Activated CD4-positive, alpha-beta T cell treated with anti-CD3 and anti-CD28 coated beads, Interleukin-2, amount 50 U/mL, for 4 hours (primary cell): Measurements from ENCODE around the gene LDLRAD4.

Experiments
- DNase-seq, 2 experiments: peaks; one replicate each; pipeline ENCODE4 v3.0.0-alpha.2; 2020

LDLRAD4 gene

DNA sequence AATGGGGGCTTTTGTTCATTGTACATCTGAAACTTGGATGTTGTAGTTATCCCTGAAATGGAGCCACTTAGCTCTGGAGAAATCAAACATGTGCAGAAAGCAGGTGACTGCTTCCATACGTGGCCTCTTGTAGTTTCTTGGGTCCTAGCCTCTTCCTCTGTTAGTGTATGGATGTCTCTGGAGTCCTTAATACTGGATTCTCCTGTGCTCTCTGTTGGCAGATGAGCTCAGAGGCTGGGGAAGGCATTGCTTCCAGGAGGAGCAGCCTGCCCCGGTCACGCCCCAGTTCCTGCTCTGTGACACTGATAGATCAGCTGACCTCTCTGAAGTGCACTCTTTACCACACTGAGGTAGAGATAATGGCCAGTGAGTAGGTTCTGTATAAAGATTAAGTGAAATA is 176.2 kb downstream of the LDLRAD4 start:
- DNase-seq: no peak

DNA sequence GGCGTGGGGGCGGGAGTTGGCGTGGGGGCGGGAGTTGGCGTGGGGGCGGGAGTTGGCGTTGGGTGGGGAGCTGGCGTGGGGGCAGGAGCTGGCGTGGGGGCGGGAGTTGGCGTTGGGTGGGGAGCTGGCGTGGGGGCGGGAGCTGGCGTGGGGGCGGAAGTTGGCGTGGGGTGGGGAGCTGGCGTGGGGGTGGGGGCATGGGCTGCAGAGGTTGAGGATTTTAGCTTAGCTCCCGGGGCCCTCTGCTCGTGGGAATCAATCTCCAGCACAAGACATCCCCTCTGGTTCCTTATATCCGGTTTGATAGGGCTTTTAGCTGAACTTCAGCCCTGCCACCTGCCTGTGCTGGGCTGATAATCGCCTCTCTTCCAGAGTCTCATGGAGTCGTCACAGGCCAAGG is 177.0 kb downstream of the LDLRAD4 start:
- no peak for DNase-seq

DNA sequence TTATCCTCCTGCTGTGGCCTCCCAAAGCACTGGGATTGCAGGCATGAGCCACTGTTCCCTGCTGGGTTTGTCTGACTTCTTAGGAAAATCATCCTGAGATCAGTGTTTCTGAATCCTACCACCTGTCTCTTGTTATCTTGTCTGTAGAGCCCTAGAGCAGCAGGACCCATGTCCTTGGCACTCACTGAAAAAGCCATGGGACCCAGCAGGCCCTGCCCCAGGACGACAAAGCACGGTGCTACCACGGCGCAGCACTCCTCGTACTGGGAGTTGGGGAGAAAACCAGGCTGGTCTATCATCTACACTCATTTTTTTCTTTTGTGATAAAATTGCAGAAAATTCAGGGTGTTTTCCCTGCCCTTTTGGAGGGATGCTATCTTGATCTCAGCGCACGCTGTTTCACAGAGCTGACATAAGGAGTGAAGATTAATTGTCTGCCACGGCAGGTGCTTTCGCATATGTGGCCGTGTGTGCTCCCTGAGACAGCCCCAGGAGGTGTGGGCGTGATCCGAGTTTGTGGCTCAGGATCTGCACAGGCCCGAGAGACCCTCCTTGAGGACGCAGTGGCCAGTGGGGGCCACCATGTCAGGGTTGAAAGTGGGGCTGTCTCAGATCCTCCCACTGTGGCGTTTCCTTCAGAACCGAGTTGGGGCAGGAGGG is 179.1 kb downstream of the LDLRAD4 start:
- DNase-seq: no peak

DNA sequence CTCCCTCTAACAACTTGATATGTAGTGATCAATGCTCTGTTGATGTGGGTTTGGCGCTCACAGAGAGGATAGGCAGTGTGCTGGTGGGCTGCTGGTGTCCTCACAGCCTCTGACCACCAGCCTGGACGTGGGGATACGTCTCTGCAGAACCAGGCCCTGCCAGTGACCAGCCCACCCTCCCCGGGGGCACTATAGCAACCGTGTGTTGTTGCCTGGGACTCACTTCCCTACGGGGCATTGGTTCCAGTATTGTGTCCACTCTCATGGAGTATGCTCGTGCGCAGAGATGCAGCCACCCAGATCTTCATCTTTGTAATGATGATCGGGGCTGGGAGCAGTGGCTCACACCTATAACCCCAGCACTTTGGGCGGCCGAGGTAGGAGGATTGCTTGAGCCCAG is 180.1 kb downstream of the LDLRAD4 start:
- no peak for DNase-seq

DNA sequence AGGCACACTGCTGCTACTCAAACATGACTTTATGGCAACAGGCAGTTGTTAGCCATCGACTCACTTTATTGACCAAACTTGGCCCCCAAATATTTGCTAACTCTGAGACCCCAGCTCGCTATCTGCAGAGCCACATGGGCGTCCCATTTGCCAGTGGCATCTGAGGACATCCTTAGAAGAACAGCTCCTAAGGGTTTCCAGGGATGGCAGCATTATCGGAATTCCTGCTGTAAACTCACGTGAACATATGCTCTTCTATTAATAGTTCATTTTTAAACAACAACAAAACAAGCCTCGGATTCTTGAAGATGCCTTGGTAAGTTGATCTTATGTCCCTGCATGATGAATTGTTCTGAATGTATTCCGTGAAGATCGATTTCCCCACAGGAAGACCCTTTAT is 181.0 kb downstream of the LDLRAD4 start:
- DNase-seq: no peak

DNA sequence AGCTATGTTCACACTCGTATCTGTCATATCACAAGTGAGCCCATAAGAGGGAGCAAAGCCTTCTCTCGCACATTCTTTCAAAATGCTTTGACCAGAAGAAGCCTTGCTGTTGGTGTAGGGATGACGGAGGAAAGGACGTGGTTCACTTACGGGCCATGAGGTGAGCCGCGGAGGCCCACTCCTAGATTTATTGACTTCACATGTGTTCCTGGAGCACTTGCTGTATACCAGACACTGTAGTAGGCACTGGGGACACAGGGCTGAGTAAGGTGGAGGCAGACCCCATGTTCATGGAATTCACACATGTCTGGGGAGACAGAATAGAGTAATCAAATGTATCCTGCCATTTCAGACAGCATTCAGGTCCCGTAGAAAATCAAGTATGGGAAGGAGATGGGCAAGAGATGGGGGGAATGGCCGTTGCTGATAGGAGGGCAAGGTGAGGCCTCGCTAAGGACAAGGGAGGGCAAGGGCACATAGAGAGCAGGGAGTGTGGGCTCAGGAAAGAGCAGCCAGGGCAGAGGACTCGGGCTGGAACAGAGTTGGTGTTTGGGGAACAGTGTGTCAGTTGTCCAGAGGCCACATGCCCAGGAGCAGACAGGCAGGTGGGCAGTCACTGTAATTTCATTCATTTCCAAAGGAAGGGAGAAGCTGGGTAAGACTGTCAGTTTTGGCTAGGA is 182.2 kb downstream of the LDLRAD4 start:
- DNase-seq: no peak

DNA sequence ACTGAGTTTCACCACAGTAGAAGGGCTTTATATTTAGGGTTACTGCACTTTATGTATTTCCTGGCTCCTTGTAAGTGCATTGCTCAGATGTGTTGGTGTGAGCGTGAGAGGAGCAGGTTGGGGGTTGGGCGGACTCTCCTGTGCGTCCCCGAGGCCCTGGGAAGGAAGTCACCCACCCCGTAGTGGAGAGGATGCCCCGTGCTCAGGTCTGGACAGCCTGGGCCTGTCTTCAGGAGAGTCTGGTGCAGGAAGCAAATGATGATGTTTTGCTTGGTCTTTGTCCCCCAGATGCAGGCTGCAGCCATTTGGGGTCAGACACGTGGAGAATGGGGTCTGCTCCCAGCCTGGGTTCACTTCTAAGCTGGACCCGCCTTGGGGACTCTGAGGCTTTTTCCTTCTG is 182.8 kb downstream of the LDLRAD4 start:
- DNase-seq: no peak

DNA sequence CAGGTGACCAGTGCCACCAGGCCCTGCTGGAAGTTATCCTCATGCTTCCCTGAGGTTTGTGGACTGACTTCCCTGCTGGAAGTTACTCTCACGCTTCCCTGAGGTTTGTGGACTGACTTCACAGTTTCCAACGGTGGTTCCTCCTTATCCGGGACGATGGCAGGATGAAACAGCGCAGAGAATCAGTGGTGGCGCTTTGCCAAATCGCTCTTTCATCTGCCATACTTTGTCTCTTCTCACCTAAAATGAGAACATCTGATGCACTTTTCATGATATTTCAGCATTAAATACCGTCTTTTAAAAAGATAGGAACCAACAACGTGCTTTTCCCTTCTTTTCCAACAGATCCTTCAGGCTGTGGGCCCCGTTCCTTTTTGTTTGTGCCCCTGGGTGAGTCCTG is 183.3 kb downstream of the LDLRAD4 start:
- no peak for DNase-seq

DNA sequence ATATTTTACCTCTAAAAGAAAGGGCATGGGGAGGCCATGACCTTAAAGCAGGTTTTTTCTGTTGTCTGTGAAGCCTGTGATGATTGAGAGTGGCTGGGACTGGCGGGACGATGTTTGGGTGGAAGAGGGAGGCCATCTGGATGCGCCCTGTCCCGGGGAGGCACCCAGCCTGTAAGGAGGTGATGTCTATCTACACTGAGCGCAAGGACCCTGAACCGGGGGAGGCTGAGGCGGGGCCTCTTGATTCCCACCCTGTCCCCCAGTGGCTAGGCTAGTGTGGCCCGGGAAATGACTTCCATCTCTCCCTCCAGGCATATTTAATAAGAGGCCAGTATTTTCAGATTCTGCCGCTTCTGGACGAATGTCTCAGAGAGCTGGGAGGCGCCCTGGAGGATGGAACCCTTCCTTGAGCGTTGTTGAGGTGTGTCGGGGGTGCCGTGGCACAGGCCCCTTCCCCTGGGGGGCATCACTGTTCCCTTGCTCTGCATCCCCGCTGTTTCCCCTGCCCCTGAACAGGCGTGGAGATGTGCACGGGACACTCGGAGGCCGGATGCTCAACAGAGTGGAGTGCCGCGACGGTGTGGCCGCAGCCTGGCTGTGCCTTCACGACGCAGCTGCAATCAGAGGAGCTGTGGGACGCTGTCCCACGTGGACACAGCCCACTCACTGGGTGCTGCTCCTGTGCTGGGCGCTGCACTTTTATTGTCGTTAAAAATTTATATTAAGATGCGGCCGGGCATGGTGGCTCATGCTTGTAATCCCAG is 185.4 kb downstream of the LDLRAD4 start:
- DNase-seq: no peak

DNA sequence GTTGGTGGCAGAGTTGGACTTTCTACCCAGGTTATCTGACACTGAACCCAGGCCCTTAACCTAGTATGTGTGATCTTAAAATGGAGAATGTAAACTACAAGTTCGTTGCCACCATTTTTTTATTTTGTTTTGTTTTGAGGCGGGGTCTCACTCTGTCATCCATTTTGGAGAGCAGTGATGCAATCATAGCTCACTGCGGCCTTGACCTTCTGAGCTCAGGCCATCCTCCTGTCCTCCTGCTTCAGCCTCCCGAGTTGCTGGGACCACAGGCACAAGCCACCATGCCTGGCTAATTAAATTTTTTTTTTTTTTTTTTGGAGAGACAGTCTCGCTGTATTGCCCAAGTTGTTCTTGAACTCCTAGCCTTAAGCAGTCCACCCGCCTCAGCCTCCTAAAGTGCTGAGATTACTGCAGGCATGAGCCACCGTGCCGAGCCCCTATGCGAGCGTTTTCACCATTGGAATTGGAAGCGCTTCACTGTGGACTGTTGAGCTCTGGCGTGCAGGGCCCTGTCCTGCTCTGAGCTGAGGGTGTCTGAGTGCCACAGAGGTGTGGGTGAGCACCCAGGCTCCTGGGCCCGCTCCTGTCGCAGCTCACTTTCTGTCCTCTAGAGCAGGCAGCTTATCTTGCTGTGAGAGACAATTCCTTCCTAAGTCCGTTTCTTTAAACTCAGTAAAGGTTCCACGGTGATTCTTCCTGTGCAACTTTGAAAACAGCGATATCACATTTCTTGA is 186.9 kb downstream of the LDLRAD4 start:
- no peak for DNase-seq

DNA sequence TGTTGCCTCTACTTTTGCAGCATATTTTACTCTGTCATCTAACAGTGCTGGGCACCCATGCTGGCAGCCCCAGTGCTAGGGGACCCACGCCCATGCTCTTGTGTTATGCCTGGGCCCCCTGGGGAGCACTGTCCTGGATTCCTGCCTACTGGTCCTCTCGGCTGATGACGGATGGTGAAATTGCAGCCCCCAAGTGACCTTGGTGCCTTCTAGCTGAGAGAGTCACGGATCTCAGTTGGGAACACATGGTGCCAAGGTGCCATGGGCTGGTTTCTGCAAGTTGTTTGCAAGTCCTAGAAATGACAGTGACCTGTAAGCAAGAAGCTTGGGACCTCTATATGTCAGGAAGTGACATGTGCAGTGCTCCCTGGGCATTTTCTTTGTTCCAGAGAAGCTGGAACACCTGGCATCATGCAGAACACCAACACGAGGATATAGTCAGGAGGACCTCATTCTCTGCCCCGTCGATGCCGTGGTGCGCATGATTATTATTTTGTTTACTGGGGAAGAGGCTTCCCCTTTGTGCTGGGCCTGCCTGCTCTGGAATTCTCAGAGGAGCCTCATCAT is 187.6 kb downstream of the LDLRAD4 start:
- DNase-seq: no peak

DNA sequence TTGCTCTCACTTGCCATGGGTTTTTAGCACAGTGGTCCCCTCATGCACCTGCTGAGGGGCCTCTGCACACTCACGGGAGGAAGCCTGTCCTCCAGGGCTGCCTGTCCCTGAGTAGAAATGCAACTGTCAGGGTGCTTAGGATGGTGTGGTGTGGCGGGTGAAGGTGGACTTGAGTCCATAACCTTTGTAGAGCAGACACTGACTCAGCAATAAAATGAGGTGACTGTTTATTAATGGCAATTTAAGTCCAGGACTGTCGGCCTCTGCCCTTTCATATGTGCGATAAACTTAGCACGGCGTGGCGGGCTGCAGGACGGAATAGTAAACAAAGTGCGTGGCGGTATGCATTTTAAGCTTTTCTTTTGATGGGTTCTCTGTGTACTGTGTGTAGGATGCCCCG is 188.2 kb downstream of the LDLRAD4 start:
- no peak for DNase-seq

DNA sequence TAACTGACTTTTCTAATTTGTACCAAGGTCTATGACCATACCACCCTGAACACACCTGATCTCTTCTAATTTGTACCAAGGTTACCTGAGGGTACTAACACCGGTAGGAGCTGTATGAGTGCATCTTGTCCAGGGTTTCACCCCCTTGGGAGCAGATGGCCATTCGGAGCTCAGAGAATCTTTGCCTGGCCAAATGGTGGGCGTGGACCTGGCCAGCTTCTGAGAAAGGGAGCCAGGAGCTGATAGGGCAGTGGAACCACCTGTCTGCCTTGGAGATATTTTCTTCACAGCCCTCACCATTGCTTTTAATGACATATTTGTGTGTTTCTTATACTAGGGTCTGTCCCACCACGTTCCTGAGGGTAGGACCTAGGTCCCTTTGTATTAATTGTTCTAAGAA is 188.9 kb downstream of the LDLRAD4 start:
- no peak for DNase-seq

DNA sequence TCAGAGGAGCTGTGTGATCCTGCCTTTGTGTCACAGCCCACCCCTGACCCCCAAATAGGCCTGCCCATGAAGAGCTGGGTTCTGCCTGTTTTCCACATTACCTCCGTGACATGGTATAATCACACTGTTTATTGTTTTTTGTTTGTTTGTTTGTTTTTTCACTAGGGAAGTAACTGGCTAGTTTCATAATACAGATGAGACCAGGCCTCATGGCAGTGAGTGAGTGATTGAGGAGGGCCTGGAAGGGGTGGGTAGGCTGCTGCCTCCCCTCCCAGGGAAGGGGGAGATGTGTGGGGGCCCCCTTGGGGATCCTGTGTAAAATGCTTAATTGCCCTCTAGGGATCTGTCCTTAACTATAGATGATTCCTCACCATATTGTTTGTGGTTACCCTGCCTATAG is 190.5 kb downstream of the LDLRAD4 start:
- no peak for DNase-seq

DNA sequence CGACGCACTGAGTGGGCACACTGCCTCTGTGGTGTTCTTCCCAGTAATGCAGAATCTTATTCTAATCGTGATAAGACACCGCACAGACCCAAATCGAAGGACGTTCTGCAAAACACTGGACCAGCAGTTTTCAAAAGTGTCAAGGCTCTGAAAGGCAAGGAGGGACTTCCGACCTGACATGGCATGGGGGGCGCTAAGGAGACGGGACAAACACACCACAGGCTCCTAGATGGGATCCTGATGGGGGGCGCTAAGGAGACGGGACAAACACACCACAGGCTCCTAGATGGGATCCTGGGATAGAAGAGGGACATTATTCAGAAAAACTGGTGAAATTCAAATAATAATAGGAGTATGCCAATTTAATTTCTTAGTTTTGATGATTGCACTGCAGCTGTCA is 191.4 kb downstream of the LDLRAD4 start:
- no peak for DNase-seq

DNA sequence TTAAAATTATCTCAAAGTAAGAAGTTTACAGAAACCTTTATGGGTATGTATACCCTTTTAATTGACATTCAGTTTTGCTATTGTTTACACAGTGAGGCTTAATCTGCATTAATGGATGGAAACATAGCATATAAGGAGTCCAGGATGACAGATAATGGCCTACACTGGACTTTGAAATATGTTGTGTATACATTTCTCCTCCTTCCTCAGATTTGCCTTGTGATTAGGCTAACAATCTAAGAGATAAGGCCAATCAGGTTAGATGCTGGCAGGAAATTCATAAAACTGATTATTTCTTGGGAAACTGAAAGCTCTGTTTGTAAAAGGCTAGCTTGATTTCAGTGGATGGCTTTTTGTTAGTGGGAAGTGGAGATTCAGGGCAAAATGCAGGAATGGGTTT is 191.9 kb downstream of the LDLRAD4 start:
- DNase-seq: no peak

DNA sequence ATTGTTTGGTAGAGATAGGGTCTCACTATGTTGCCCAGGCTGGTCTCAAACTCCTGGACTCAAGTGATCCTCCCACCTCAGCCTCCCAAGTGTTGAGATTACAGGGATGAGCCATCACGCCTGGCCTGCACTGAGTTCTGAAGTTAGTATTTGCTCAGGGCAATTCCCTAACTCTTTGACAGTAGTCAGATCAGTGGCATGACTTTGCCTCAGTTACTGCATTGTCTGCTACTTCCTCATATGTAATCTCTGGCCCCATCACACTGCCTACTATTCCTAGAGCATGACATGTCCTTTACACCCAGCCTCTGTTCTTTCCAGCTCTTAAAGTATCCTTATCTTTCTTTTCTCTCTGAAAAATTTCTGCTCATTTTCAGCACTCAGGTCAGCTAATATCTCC is 193.5 kb downstream of the LDLRAD4 start:
- DNase-seq: no peak

DNA sequence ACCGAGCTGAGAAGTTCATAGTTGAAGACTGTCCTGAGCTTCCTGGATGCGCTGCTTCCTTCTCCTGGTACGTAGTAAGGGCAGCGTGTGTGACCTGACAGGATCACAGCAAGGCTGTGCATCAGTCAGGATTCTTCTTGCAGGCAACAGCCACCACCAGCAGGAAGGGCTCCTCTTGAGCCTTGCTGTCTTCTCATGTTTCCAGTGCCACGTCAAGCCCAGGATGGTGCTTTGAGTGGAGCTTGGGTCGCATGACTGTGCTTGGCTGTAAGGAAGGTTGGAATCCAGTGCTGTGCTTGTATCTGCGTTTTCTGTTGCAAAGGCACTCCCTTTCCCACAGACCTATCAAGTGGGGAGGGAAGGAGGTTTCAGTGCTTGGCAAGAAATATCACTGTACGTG is 194.3 kb downstream of the LDLRAD4 start:
- no peak for DNase-seq

DNA sequence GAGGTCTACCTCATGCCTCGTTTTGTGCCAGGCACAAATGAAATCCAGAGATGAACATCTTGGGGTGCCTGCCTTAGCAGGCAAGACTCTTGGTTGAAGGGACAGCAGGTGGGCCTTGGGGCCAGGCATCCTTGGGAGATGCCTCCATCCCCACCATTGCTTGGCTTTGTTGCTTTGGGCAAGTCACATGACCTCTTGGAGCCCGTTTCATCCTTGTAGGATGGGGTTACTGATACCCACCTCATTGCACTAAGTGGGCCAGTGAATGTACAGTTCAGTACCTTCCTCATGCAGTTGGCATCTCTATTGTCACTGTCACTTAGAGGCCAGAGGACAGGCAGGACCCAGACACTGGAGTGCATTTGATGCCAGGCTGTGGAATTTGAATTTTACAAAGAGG is 195.5 kb downstream of the LDLRAD4 start:
- DNase-seq: no peak

DNA sequence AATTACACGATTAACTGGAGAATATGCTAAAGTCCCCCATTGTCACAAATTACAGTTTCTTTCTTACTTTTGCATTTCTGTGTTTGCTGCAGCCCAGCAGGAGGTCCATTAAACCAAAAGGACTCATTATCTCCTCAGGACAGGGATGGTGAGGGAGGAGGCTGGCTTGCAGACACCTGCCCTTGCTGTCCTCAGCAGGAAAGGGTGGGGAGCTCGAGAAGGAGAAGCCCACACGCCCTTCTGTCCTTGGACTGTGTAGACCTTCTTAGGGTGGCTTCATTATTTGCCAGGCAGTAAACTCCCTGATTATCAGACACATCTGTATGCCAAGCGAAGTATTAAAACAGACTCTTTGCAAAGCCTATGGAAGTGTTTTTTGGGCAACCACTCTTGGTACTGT is 196.0 kb downstream of the LDLRAD4 start:
- no peak for DNase-seq

DNA sequence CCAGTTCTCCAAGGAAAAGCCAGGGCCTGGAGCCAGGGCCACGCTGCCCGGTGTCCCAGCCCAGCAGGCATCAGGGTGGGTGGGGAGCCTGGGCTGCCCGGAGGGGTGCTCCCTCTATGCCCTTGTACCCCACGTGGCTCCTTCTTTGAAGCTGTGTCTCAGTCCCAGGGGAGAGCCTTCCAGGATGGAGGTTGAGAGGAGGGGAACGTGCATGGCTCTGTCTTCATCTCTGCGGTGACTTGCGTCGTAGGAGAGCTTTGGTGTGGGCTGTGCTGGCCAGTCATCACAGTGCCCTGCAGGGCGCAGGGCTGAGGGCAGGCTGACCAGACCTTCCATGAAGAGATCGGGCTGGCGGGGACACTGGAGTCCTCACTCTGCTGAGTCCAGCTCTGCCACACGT is 197.2 kb downstream of the LDLRAD4 start:
- DNase-seq: no peak

DNA sequence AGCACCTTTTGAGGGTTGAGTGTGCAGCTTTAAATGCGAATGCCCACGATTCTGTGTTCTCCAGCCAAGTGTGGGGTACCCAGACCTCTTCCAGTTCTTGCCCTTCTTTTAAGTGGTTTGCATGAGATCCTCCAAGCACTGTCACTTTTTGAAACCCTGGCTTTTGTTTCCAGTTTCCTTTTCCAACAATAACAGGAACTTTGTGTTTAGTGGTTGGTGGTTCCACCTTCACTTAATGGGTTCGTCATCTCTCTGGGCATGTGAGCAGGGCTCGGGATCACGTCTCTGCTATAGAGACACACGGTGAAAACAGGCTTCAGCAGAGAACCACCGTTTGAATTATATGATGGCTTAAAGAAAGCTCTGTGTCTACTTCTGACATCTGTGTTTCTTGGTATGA is 197.6 kb downstream of the LDLRAD4 start:
- DNase-seq: no peak

DNA sequence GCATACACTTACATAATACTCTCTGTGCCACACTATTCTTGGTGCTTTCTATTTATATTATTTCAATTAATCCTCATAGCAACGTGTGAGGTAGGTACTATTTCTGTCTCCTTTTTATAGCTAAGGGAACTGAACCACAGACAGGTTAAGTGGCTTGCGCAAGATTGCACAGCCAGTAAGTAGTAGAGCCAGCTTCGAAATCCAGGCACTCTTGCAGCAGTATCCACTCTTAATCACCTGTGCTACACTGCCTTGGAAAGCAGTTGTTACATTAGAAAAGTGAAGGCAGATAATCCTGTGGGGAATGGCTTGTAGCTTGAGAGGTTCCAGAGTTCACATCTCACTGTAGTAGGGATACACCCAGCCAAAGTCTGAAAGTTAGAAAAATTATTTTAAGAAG is 198.3 kb downstream of the LDLRAD4 start:
- DNase-seq: no peak
